Mesodermal cell (in vitro differentiated cells): ENCODE measurements around the gene PLEKHH2.
"Not testable (repeated sequence)": the region's sequence is repeated elsewhere in the genome, so short reads cannot be mapped to it uniquely, and the experiment has no call there.

ENCODE experiments used
- H3K27ac ChIP-seq: 2 replicates; pipeline ENCODE4 v1.7.0; 2013; ENCODE audit warnings: mild to moderate bottlenecking, low read depth, low read length, moderate library complexity; ENCODE audit not compliant: severe bottlenecking
- H3K36me3 ChIP-seq: 2 replicates; pipeline ENCODE4 v1.7.1; 2013; ENCODE audit warnings: mild to moderate bottlenecking, low read length, moderate library complexity; ENCODE audit not compliant: control insufficient read depth, insufficient read depth
- H3K4me1 ChIP-seq: one replicate; pipeline ENCODE4 v1.7.1; 2013; ENCODE audit warnings: mild to moderate bottlenecking, low read length; ENCODE audit not compliant: insufficient read depth, control insufficient read depth, poor library complexity, severe bottlenecking
- H3K4me3 ChIP-seq: 2 replicates; pipeline ENCODE4 v1.7.0; 2013; ENCODE audit warnings: low read length, control low read depth, mild to moderate bottlenecking; ENCODE audit not compliant: insufficient read depth, poor library complexity, severe bottlenecking; ENCODE audit errors: extremely low read depth
- H3K9me3 ChIP-seq: 2 replicates; pipeline ENCODE4 v1.7.1; 2013; ENCODE audit warnings: mild to moderate bottlenecking, low read length, moderate library complexity; ENCODE audit not compliant: control insufficient read depth
- WGBS, 2 experiments: methylation state at CpG; one replicate each; pipeline ENCODE4 v1.1.5; 2013; ENCODE audit warnings: missing lambda C conversion rate in 2 of 2; ENCODE audit not compliant: insufficient coverage in 2 of 2; 5-methylcytosine and 5-hydroxymethylcytosine counted together

The PLEKHH2 gene

GRCh38 chr2:43610361-43610760 lies 26.7 kb upstream of the PLEKHH2 start:
- Histone ChIP-seq H3K9me3 (no peaks in the 10 kb centered on the region), H3K4me1 (no peaks in the 10 kb centered on the region), H3K4me3 (no peak overlapping the region), H3K36me3 (no peaks in the 10 kb centered on the region), H3K27ac (no peak overlapping the region)
- WGBS, 2 experiments: 85 to 100% methylated on average over 3 to 4 of the region's 4 CpGs

GRCh38 chr2:43611987-43612894 lies 24.8 kb upstream of the PLEKHH2 start:
- 58 to 76% methylated on average over 10 of the region's 14 CpGs for WGBS, 2 experiments
- H3K36me3 ChIP-seq: no peaks in the 10 kb centered on the region
- H3K4me1 ChIP-seq: no peaks in the 10 kb centered on the region

GRCh38 chr2:43612944-43613343 lies 24.1 kb upstream of the PLEKHH2 start:
- no peaks in the 10 kb centered on the region for H3K4me1 ChIP-seq
- no peak overlapping the region for H3K27ac ChIP-seq
- no peak overlapping the region for H3K4me3 ChIP-seq
- WGBS, 2 experiments: 83 to 96% methylated on average over 5 of the region's 7 CpGs
- H3K9me3 ChIP-seq: no peaks in the 10 kb centered on the region
- H3K36me3 ChIP-seq: no peaks in the 10 kb centered on the region

More at GRCh38 chr2:43611987-43612894, 24.8 kb upstream of the PLEKHH2 start:
- Histone ChIP-seq H3K9me3 (no peaks in the 10 kb centered on the region), H3K27ac (no peak overlapping the region), H3K4me3 (no peak overlapping the region)

- 79 to 100% methylated on average over 1 to 2 of the region's 5 CpGs for WGBS, 2 experiments
- H3K4me3 ChIP-seq: no peak overlapping the region
- no peak overlapping the region for H3K27ac ChIP-seq
- no peaks in the 10 kb centered on the region for H3K9me3 ChIP-seq
- H3K4me1 ChIP-seq: no peaks in the 10 kb centered on the region
- no peaks in the 10 kb centered on the region for H3K36me3 ChIP-seq
Measured at GRCh38 chr2:43616967-43617680, 19.9 kb upstream of the PLEKHH2 start.

- no peaks in the 10 kb centered on the region for H3K4me1 ChIP-seq
- 93 to 98% methylated on average over 10 of the region's 10 CpGs for WGBS, 2 experiments
Measured at GRCh38 chr2:43619511-43619910, 17.5 kb upstream of the PLEKHH2 start.

GRCh38 chr2:43622931-43623451 lies 14.1 kb upstream of the PLEKHH2 start:
- Histone ChIP-seq H3K4me1 (no peaks in the 10 kb centered on the region), H3K4me3 (no peak overlapping the region), H3K27ac (no peak overlapping the region), H3K36me3 (no peaks in the 10 kb centered on the region), H3K9me3 (no peaks in the 10 kb centered on the region)
- 75 to 95% methylated on average over 4 to 5 of the region's 6 CpGs for WGBS, 2 experiments

More at GRCh38 chr2:43619511-43619910, 17.5 kb upstream of the PLEKHH2 start:
- H3K9me3 ChIP-seq: no peaks in the 10 kb centered on the region
- H3K4me3 ChIP-seq: no peak overlapping the region
- no peak overlapping the region for H3K27ac ChIP-seq
- H3K36me3 ChIP-seq: no peaks in the 10 kb centered on the region

- no peak overlapping the region for H3K27ac ChIP-seq
- H3K4me1 ChIP-seq: no peaks in the 10 kb centered on the region
- WGBS, 2 experiments: 72 to 79% methylated on average over 8 to 9 of the region's 11 CpGs
- no peaks in the 10 kb centered on the region for H3K36me3 ChIP-seq
- H3K4me3 ChIP-seq: no peak overlapping the region
- no peaks in the 10 kb centered on the region for H3K9me3 ChIP-seq
Measured at GRCh38 chr2:43631618-43632317, 5.3 kb upstream of the PLEKHH2 start.

GRCh38 chr2:43634604-43635306 lies 2.3 kb upstream of the PLEKHH2 start:
- 74 to 94% methylated on average over 2 to 4 of the region's 6 CpGs for WGBS, 2 experiments
- Histone ChIP-seq H3K9me3 (no peaks in the 10 kb centered on the region), H3K27ac (no peak overlapping the region), H3K4me3 (no peak overlapping the region), H3K36me3 (no peaks in the 10 kb centered on the region), H3K4me1 (peaks cover 5% of the 10 kb centered on the region)

- not testable (repeated sequence) for H3K9me3 ChIP-seq, H3K36me3 ChIP-seq, H3K4me1 ChIP-seq, H3K27ac ChIP-seq, H3K4me3 ChIP-seq
- 92 to 97% methylated on average over 7 to 9 of the region's 12 CpGs for WGBS, 2 experiments
Measured at GRCh38 chr2:43636153-43636552, 907 bp upstream of the PLEKHH2 start.

GRCh38 chr2:43636621-43637020 lies 439 bp upstream of the PLEKHH2 start:
- no peaks in the 10 kb centered on the region for H3K9me3 ChIP-seq
- WGBS, 2 experiments: 62 to 69% methylated on average over 5 to 9 of the region's 10 CpGs
- H3K27ac ChIP-seq: no peak overlapping the region
- H3K36me3 ChIP-seq: no peaks in the 10 kb centered on the region
- peaks cover 5% of the 10 kb centered on the region for H3K4me1 ChIP-seq
- H3K4me3 ChIP-seq: peak overlapping the region; percentile 71
